SK-N-SH treated with all-trans-retinoic acid at 6 μM for 48 hours (cell line): ENCODE results near the gene GPC6.
A peak's percentile ranks its signal among the peaks of the same experiment; 100 is the strongest.

ENCODE experiments used
- ATAC-seq: fragments of 200-7000 bp; cut with Tn5 transposase; 3 replicates; pipeline ENCODE4 v1.9.1; 2020; ENCODE audit warnings: mild to moderate bottlenecking, moderate library complexity
- BACH2 ChIP-seq: fragments of 250-450 bp; sonication (Bioruptor Pico); IDR thresholded peaks from 2 replicates; pipeline ENCODE4 v1.9.0; 2021; ENCODE audit warnings: mild to moderate bottlenecking, borderline replicate concordance
- CSDC2 ChIP-seq: fragments of 250-450 bp; sonication (Bioruptor Pico); IDR thresholded peaks from 2 replicates; pipeline ENCODE4 v1.5.0; 2020; ENCODE audit warnings: mild to moderate bottlenecking, moderate library complexity
- ESRRG ChIP-seq: fragments of 250-450 bp; sonication (Bioruptor Pico); IDR thresholded peaks from 2 replicates; pipeline ENCODE4 v1.6.1; 2021; ENCODE audit warnings: mild to moderate bottlenecking
- GLIS3 ChIP-seq: fragments of 250-450 bp; sonication (Bioruptor Pico); IDR thresholded peaks from 2 replicates; pipeline ENCODE4 v1.5.0; 2020; ENCODE audit warnings: mild to moderate bottlenecking, moderate library complexity
- ISL1 ChIP-seq: fragments of 250-450 bp; sonication (Bioruptor Pico); IDR thresholded peaks from 2 replicates; pipeline ENCODE4 v2.1.2; 2022; ENCODE audit warnings: mild to moderate bottlenecking, moderate library complexity
- OSR1 ChIP-seq: fragments of 250-450 bp; sonication (Bioruptor Pico); IDR thresholded peaks from 2 replicates; pipeline ENCODE4 v1.8.0; 2022; ENCODE audit warnings: moderate library complexity, mild to moderate bottlenecking, inconsistent platforms
- PATZ1 ChIP-seq: fragments of 250-450 bp; sonication (Bioruptor Pico); IDR thresholded peaks from 2 replicates; pipeline ENCODE4 v1.8.0; 2020; ENCODE audit warnings: mild to moderate bottlenecking, moderate library complexity, borderline replicate concordance
- POU6F1 ChIP-seq: fragments of 250-450 bp; sonication (Bioruptor Pico); IDR thresholded peaks from 2 replicates; pipeline ENCODE4 v1.8.0; 2021; ENCODE audit warnings: low read depth, mild to moderate bottlenecking, moderate library complexity, borderline replicate concordance
- PPARA ChIP-seq: fragments of 250-450 bp; sonication (Bioruptor Pico); IDR thresholded peaks from 2 replicates; pipeline ENCODE4 v1.5.0; 2020; ENCODE audit warnings: mild to moderate bottlenecking, borderline replicate concordance
- RARB ChIP-seq: fragments of 250-450 bp; sonication (Bioruptor Pico); IDR thresholded peaks from 2 replicates; pipeline ENCODE4 v1.8.0; 2021; ENCODE audit warnings: mild to moderate bottlenecking, moderate library complexity
- SNAI2 ChIP-seq: fragments of 250-450 bp; sonication (Bioruptor Pico); IDR thresholded peaks from 2 replicates; pipeline ENCODE4 v1.5.0; 2020; ENCODE audit warnings: mild to moderate bottlenecking, moderate library complexity
- TCF4 ChIP-seq: fragments of 250-450 bp; sonication (Bioruptor Pico); IDR thresholded peaks from 2 replicates; pipeline ENCODE4 v1.8.0; 2021; ENCODE audit warnings: mild to moderate bottlenecking, moderate library complexity, borderline replicate concordance
- TOX ChIP-seq: fragments of 250-450 bp; sonication (Bioruptor Pico); IDR thresholded peaks from 2 replicates; pipeline ENCODE4 v1.8.0; 2021; ENCODE audit warnings: mild to moderate bottlenecking, moderate library complexity, borderline replicate concordance
- ZFP30 ChIP-seq: fragments of 450-650 bp; formaldehyde crosslinking; IDR thresholded peaks from 2 replicates; pipeline ENCODE4 v1.5.0; 2022; ENCODE audit warnings: mild to moderate bottlenecking, moderate library complexity
- ZNF70 ChIP-seq: fragments of 450-650 bp; formaldehyde crosslinking; IDR thresholded peaks from 2 replicates; pipeline ENCODE4 v1.5.0; 2020; ENCODE audit warnings: mild to moderate bottlenecking, moderate library complexity
- TF ChIP-seq, protein P1 (sequence below): fragments of 250-450 bp; sonication (Bioruptor Pico); IDR thresholded peaks from 2 replicates; pipeline ENCODE4 v1.5.0; 2020; ENCODE audit warnings: mild to moderate bottlenecking, moderate library complexity
- TF ChIP-seq, protein P2 (sequence below): fragments of 250-450 bp; sonication (Bioruptor Pico); IDR thresholded peaks from 2 replicates; pipeline ENCODE4 v1.5.1; 2021; ENCODE audit warnings: mild to moderate bottlenecking, moderate library complexity

Gene GPC6

DNA sequence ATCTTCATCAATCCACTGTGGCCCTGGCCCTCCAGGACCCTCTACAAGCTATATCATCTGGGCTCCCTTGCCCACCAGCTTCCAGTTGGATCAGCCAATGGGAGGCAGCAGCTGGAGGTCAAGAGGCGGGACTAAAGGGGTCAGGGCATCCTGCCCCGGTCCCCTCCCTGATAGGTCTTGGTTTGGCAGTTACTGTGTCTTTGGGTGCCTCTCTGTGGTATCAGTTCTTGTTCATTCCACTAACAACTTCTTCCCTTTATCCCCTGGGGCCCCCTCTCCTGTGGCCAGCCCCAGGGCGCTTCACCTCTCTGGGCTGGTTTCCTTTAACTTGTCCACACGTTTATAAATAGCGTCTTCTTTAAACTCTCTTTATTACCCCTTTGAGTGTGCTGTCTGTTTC lies 1169.3 kb downstream of the GPC6 start:
- no peak for ATAC-seq

GRCh38 chr13:94399812-94400211 lies 1173.2 kb downstream of the GPC6 start:
- ATAC-seq, result no peak

More for the DNA sequence above, 1169.3 kb downstream of the GPC6 start:
- TF ChIP-seq OSR1 (CRISPR knock-in tag) (no peak), RARB (CRISPR knock-in tag) (no peak)

DNA sequence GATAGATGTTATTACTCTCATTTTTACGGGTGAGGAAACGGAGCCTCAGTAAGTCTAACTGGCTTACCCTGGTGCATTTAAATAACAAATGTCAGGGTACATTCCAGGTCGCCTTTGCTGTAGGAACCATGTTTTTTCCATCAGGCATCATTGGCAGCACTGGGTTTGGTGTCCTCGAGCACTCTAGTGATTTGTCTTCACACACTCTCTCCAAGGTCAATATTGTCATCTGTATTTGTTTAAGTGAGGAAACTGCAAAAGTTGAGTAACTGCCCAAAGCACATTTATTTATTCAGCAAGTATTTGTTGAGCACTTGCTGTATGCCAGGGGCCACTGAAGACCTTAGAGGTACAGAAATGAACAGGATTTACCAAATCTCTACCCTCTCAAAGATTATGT lies 1174.3 kb downstream of the GPC6 start:
- no peak for TF ChIP-seq TOX
- no peak for TF ChIP-seq PATZ1
- no peak for TF ChIP-seq SNAI2
- no peak for ATAC-seq

More at GRCh38 chr13:94399812-94400211, 1173.2 kb downstream of the GPC6 start:
- TF ChIP-seq ZFP30 (CRISPR knock-in tag) (no peak), POU6F1 (CRISPR knock-in tag) (no peak), SNAI2 (no peak), TOX (no peak), TCF4 (no peak), ZNF70 (no peak), GLIS3 (CRISPR knock-in tag) (no peak), ESRRG (CRISPR knock-in tag) (no peak), PATZ1 (no peak), BACH2 (no peak), OSR1 (CRISPR knock-in tag) (no peak), PPARA (CRISPR knock-in tag) (no peak), CSDC2 (CRISPR knock-in tag) (no peak)
- TF ChIP-seq, protein P1, sequence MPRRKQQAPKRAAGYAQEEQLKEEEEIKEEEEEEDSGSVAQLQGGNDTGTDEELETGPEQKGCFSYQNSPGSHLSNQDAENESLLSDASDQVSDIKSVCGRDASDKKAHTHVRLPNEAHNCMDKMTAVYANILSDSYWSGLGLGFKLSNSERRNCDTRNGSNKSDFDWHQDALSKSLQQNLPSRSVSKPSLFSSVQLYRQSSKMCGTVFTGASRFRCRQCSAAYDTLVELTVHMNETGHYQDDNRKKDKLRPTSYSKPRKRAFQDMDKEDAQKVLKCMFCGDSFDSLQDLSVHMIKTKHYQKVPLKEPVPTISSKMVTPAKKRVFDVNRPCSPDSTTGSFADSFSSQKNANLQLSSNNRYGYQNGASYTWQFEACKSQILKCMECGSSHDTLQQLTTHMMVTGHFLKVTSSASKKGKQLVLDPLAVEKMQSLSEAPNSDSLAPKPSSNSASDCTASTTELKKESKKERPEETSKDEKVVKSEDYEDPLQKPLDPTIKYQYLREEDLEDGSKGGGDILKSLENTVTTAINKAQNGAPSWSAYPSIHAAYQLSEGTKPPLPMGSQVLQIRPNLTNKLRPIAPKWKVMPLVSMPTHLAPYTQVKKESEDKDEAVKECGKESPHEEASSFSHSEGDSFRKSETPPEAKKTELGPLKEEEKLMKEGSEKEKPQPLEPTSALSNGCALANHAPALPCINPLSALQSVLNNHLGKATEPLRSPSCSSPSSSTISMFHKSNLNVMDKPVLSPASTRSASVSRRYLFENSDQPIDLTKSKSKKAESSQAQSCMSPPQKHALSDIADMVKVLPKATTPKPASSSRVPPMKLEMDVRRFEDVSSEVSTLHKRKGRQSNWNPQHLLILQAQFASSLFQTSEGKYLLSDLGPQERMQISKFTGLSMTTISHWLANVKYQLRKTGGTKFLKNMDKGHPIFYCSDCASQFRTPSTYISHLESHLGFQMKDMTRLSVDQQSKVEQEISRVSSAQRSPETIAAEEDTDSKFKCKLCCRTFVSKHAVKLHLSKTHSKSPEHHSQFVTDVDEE (CRISPR knock-in tag), result no peak
- TF ChIP-seq, protein P2, sequence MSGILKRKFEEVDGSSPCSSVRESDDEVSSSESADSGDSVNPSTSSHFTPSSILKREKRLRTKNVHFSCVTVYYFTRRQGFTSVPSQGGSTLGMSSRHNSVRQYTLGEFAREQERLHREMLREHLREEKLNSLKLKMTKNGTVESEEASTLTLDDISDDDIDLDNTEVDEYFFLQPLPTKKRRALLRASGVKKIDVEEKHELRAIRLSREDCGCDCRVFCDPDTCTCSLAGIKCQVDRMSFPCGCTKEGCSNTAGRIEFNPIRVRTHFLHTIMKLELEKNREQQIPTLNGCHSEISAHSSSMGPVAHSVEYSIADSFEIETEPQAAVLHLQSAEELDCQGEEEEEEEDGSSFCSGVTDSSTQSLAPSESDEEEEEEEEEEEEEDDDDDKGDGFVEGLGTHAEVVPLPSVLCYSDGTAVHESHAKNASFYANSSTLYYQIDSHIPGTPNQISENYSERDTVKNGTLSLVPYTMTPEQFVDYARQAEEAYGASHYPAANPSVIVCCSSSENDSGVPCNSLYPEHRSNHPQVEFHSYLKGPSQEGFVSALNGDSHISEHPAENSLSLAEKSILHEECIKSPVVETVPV (CRISPR knock-in tag), result no peak

GRCh38 chr13:94408314-94409036 lies 1181.9 kb downstream of the GPC6 start:
- peak; percentile 32; the same call in 1 of the 3 replicates for ATAC-seq
- TF ChIP-seq PPARA (CRISPR knock-in tag), result no peak
- TF ChIP-seq, protein P1 (CRISPR knock-in tag), result no peak
- TF ChIP-seq ESRRG (CRISPR knock-in tag), result no peak
- no peak for TF ChIP-seq ISL1 (CRISPR knock-in tag)
- no peak for TF ChIP-seq BACH2
- no peak for TF ChIP-seq PATZ1
- no peak for TF ChIP-seq TCF4
